OCI-LY1 (cell line): ENCODE data around the gene FRMD3.

Experiments
- H2AFZ ChIP-seq: fragments of 200-600 bp; sonication (generic), shearing (Covaris generic); 2 replicates; pipeline ENCODE4 v1.6.0; 2014; ENCODE audit warnings: antibody characterized with exemption, mild to moderate bottlenecking, low read length
- H3F3A ChIP-seq: fragments of 200-600 bp; sonication (generic), shearing (Covaris generic); 2 replicates; pipeline ENCODE4 v1.6.0; 2014; ENCODE audit warnings: mild to moderate bottlenecking, antibody characterized with exemption, low read length, moderate library complexity; ENCODE audit not compliant: insufficient read depth
- H3K27ac ChIP-seq: fragments of 200-600 bp; sonication (generic); 2 replicates; pipeline ENCODE4 v1.5.1; 2014; ENCODE audit warnings: low read length, mixed run types, mild to moderate bottlenecking, low read depth; ENCODE audit not compliant: poor library complexity, severe bottlenecking
- H3K27me3 ChIP-seq: fragments of 200-600 bp; sonication (generic); 2 replicates; pipeline ENCODE4 v1.6.0; 2014; ENCODE audit warnings: antibody characterized with exemption, mild to moderate bottlenecking, low read length, moderate library complexity; ENCODE audit not compliant: insufficient read depth
- H3K36me3 ChIP-seq: fragments of 200-600 bp; sonication (generic); 2 replicates; pipeline ENCODE4 v1.6.1; 2014; ENCODE audit warnings: mild to moderate bottlenecking, antibody characterized with exemption, low read length, moderate library complexity, mixed read lengths; ENCODE audit not compliant: insufficient read depth
- H3K4me1 ChIP-seq: fragments of 200-600 bp; sonication (generic); 2 replicates; pipeline ENCODE4 v1.5.1; 2014; ENCODE audit warnings: mild to moderate bottlenecking, low read length, moderate library complexity; ENCODE audit not compliant: insufficient read depth, severe bottlenecking
- H3K4me2 ChIP-seq: fragments of 200-600 bp; sonication (generic), shearing (Covaris generic); 2 replicates; pipeline ENCODE4 v1.6.1; 2014; ENCODE audit warnings: low read length
- H3K4me3 ChIP-seq: fragments of 200-600 bp; sonication (generic); 2 replicates; pipeline ENCODE4 v1.5.1; 2014; ENCODE audit warnings: low read length, low read depth, mild to moderate bottlenecking, mixed read lengths; ENCODE audit not compliant: poor library complexity, severe bottlenecking
- H3K79me2 ChIP-seq: fragments of 200-600 bp; shearing (Covaris generic); 2 replicates; pipeline ENCODE4 v1.6.1; 2016; ENCODE audit warnings: mixed run types, low read length, mixed read lengths; ENCODE audit not compliant: insufficient read depth
- H3K9ac ChIP-seq: fragments of 200-600 bp; sonication (generic), shearing (Covaris generic); 2 replicates; pipeline ENCODE4 v1.6.1; 2014; ENCODE audit warnings: mild to moderate bottlenecking, low read length, mixed read lengths
- H3K9me2 ChIP-seq: fragments of 200-600 bp; sonication (generic), shearing (Covaris generic); 2 replicates; pipeline ENCODE4 v1.6.1; 2014; ENCODE audit warnings: low read depth, mild to moderate bottlenecking, low read length, mixed read lengths
- H3K9me3 ChIP-seq: fragments of 200-600 bp; shearing (Covaris generic); 2 replicates; pipeline ENCODE4 v1.6.1; 2014; ENCODE audit warnings: low read length, mixed read lengths
- H4K20me1 ChIP-seq: fragments of 200-600 bp; sonication (generic), shearing (Covaris generic); 2 replicates; pipeline ENCODE4 v1.6.0; 2016; ENCODE audit warnings: mild to moderate bottlenecking, low read length; ENCODE audit not compliant: insufficient read depth
- EZH2 ChIP-seq: fragments of 200-600 bp; sonication (generic), shearing (Covaris generic); IDR thresholded peaks from 2 replicates; pipeline ENCODE4 v1.8.0; 2017; ENCODE audit warnings: borderline replicate concordance, mixed run types, mild to moderate bottlenecking, antibody characterized with exemption, low read length, moderate library complexity, mixed read lengths
- TF ChIP-seq, protein P1 (sequence below): fragments of 200-600 bp; sonication (generic), shearing (Covaris generic); IDR thresholded peaks from 2 replicates; pipeline ENCODE4 v1.5.1; 2017; ENCODE audit warnings: mild to moderate bottlenecking, antibody characterized with exemption, low read length, moderate library complexity, mixed read lengths

FRMD3 gene

GRCh38 chr9:83447351-83447750, 90.8 kb downstream of the FRMD3 start:
- Histone ChIP-seq H3K4me2 (no peak overlapping the region), H3K4me3 (no peak overlapping the region), H3K79me2 (no peaks in the 10 kb centered on the region), H3K36me3 (no peaks in the 10 kb centered on the region), H3K9me2 (no peaks in the 10 kb centered on the region), H4K20me1 (no peaks in the 10 kb centered on the region), H3F3A (no peaks in the 10 kb centered on the region), H3K27ac (no peak overlapping the region), H2AFZ (no peak overlapping the region), H3K27me3 (no peaks in the 10 kb centered on the region), H3K4me1 (no peaks in the 10 kb centered on the region), H3K9me3 (no peaks in the 10 kb centered on the region), H3K9ac (no peak overlapping the region)
- TF ChIP-seq, protein P1, sequence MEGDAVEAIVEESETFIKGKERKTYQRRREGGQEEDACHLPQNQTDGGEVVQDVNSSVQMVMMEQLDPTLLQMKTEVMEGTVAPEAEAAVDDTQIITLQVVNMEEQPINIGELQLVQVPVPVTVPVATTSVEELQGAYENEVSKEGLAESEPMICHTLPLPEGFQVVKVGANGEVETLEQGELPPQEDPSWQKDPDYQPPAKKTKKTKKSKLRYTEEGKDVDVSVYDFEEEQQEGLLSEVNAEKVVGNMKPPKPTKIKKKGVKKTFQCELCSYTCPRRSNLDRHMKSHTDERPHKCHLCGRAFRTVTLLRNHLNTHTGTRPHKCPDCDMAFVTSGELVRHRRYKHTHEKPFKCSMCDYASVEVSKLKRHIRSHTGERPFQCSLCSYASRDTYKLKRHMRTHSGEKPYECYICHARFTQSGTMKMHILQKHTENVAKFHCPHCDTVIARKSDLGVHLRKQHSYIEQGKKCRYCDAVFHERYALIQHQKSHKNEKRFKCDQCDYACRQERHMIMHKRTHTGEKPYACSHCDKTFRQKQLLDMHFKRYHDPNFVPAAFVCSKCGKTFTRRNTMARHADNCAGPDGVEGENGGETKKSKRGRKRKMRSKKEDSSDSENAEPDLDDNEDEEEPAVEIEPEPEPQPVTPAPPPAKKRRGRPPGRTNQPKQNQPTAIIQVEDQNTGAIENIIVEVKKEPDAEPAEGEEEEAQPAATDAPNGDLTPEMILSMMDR = no peak
- TF ChIP-seq EZH2 = no peak

DNA sequence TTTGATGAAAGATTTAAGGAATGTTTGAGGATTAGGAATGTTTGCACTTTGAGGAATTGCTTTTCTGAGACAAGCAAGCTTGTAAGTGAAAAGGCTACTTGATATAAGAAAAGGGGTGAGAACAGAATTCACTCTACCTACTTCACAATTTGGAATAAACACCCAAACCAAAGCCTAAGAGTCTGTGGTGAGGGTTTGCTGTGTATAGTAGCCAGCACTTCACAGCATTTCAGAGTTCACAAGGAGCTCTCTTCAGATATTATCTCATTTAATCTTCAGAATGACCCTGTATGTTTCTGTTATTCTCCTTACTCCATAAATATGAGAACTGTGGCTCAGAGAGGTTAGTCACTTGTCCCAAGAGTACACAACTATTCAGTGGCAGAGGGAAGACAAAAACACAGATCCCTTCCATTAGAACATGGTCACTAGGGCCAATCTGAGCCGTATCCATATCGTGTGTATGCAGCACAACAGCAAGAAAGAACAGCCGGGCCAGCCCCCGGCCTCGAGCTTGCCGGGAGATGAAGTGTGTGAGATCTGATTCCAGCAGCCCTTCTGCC, 92.4 kb downstream of the FRMD3 start:
- Histone ChIP-seq H3K4me3 (no peak overlapping the region), H3K4me2 (no peak overlapping the region)
- TF ChIP-seq, protein P1 = no peak
- no peak for TF ChIP-seq EZH2

DNA sequence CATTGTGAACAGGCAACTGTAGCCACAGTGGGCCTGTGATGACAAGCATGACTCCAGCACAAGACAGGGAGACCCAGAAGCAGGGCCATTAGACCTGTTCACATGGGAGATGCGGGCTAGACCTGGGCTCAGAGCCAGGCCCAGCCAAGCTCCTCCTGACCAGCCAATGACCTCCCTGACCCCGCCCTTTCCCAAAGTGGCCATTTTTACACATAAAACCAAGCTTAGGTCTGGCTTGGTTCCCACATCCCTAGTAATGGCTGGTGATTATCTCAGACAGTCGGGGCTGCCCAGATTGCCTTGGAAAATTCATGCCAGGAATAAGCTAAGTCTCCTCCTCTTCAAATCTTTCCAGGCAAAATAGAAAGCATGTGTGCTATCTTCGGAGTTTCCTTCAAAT, 94.1 kb downstream of the FRMD3 start:
- no peaks in the 10 kb centered on the region for H3K9me3 ChIP-seq
- no peaks in the 10 kb centered on the region for H3F3A ChIP-seq
- H4K20me1 ChIP-seq = no peaks in the 10 kb centered on the region
- no peaks in the 10 kb centered on the region for H3K27me3 ChIP-seq
- H3K9me2 ChIP-seq = no peaks in the 10 kb centered on the region
- TF ChIP-seq EZH2 = no peak
- TF ChIP-seq, protein P1 = no peak
- H3K4me2 ChIP-seq = no peak overlapping the region
- H3K36me3 ChIP-seq = no peaks in the 10 kb centered on the region
- H3K9ac ChIP-seq = no peak overlapping the region
- no peaks in the 10 kb centered on the region for H3K4me1 ChIP-seq
- H2AFZ ChIP-seq = no peak overlapping the region
- H3K79me2 ChIP-seq = no peaks in the 10 kb centered on the region
- H3K4me3 ChIP-seq = no peak overlapping the region
- no peak overlapping the region for H3K27ac ChIP-seq

More for the DNA sequence above, 92.4 kb downstream of the FRMD3 start:
- no peak overlapping the region for H3K27ac ChIP-seq
- no peaks in the 10 kb centered on the region for H3F3A ChIP-seq
- H3K27me3 ChIP-seq = no peaks in the 10 kb centered on the region
- H4K20me1 ChIP-seq = no peaks in the 10 kb centered on the region
- no peaks in the 10 kb centered on the region for H3K9me2 ChIP-seq
- no peak overlapping the region for H3K9ac ChIP-seq
- no peaks in the 10 kb centered on the region for H3K36me3 ChIP-seq
- H2AFZ ChIP-seq = no peak overlapping the region
- no peaks in the 10 kb centered on the region for H3K9me3 ChIP-seq
- H3K4me1 ChIP-seq = no peaks in the 10 kb centered on the region
- no peaks in the 10 kb centered on the region for H3K79me2 ChIP-seq
